ENCODE results near the gene RAMP1.
"Not testable (repeated sequence)": the region's sequence is repeated elsewhere in the genome, so short reads cannot be mapped to it uniquely, and the experiment has no call there.

RAMP1 gene

DNA sequence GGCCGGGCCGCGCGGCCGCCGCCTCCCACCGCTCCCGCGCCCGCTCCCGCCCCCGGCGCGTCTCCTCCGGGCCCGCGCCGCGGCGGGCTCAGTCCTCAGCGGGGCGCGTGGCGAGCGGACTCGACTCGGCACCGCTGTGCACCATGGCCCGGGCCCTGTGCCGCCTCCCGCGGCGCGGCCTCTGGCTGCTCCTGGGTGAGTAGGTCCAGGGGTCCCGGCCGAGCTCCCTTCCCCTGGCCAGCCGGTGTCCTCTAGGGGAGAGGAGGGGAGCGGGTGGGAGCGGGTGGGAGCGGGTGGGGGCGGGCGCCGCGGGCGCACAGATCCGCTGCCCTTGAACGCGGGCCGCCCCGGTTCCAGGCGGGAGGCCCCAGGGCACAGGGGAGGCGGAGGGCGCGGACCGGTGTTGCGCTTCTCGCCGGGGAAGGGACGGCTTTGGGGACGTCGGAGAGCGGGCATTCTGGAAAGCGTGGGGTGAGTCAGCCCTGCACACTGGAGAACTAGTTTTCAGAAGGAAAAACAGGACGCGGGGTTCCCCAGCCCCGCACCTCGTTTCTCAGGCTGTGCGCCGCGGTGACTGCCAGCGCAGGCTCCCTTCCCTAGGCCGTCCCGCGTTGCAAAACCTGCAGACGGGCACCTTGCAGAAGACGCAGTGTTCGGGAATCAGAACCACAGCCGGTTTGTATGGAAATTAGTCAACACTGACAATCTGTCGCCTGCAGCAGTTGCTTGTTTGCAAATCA lies at the start of gene RAMP1:
RAMP1 (plus strand) TSS at position 91 of the 740 bp plus-strand sequence; CDS start at position 144, 53 bp downstream.
- DNase-seq: peak in 16 of 56 donors; percentile 25 to 66 (median 50)

DNA sequence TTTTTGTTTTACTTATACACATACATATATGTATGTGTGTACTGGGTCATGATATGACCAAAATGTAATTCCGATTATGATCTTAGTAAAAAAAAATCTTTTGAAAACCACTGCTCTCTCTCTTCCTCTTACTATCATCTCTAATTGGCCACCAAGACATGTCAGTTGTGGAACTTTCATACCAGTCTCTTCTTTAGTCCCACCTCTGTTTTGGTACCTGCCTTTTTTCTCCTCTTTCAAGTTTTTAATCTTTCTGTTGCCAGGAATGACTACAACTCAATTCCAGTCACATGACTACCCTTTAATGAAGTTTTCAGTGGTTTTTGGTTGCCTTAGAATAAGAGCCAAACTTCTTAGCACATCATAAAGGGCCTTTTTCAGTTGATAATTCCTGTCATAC lies 43.8 kb upstream of the RAMP1 start:
- DNase-seq: no peak

DNA sequence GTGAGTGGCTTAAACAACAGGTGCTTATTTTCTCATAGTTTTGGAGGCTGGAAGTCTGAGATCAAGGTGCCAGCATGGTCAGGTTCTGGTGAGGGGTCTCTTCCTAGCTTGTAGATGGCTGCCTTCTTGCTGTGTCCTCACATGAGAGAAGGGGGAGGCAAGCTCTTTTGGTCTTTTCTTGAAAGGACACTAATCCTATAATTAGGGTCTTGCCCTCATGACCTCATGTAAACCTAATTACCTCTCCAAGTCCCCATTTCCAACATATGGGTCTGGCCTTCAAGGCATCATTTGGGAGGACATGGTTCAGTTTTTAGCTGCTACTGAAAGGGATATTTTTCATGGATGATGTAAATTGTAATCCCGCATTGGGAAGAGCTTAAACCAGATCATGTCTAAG lies 42.9 kb upstream of the RAMP1 start:
- no peak for DNase-seq

DNA sequence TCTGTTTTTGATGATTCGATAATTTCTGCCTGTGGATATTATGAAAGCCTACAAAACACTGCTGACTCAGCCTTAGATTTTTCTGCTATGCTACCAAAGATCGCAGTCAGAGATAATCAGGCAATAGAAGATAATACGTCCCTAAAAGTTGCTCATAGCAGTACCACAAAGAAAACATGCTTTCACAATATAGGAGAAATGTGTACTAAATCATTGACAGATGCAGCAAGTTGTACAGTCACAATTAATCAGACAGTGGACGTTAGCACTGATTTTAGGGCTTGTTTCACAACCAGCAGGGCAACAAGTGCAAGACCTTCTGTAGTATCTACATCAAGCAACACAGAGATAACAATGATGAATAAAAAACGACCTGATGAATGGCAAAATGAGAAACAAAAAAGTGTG lies 41.4 kb upstream of the RAMP1 start:
- DNase-seq: no peak

DNA sequence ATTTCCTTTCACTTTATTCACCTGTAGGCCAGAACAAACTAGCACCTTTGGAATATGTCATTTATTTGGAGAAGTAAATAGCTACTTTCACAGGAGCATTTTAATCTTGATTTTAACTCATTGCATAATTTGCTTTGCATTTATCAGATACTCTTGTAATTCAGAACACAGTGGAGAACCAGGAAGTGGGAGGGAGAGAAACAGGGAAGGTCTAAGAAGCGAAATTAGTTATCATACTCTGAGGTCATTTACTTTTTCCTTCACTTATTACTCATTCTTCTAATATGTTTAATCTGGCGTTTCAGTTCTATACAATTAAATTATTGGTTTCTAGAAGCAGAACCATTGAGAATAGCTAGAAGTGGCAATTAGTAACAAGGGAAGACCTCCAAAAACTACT lies 40.2 kb upstream of the RAMP1 start:
- no peak for DNase-seq

DNA sequence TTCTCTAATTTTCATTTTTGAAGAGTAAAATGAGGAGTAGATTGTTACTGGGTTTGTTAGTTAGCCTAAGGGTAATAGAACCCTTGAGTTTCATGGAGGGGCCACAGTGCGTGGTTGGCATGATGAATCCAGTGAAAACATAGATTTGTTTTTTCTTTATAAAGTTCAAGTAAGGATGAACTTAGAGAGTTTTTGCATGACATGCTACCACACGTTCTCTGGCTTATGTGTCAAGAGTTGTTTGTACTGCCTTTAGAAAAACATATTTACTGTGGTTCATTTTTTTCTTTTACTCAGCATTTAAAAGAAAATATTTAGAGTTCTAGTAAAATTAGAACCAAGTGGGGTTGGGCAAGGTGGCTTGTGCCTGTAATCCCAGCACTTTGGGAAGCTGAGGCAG lies 39.0 kb upstream of the RAMP1 start:
- no peak for DNase-seq

DNA sequence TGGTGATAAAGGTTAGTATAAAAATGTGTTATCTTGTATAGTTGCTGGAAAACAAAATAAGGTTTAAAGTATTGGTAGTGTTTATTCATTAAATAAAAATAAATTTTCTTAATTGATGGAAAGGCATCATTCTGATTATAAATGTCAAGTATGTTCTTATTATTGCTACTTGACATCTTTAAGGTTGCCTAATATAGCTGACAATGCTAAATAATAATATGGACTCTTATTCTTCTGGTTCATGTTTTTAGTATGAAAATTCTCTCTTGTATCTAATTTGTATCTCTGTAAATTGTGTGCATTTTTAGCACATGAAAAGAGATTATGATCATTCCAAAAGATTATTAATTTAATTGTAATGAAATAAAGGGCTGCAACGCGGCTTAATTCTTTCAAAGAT lies 35.9 kb upstream of the RAMP1 start:
- no peak for DNase-seq

DNA sequence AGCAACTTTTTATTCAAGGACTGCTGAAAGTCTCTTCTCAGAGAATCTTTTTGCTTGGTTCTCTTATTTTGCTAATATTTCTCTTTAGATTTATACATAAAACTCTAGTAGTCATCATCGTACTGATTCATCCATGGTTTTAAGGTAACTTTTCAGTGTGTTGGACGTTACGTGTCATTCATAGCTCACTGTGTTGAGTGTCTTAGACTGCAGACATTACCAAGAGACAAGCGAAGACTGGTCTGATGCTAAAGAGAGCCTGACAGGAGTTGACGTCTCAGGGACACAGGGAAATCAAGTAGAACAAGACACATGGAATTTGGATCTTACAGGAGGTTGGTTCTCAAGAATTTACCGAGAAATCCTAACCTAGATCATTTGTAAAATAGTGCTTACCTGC lies 35.3 kb upstream of the RAMP1 start:
- DNase-seq: no peak

DNA sequence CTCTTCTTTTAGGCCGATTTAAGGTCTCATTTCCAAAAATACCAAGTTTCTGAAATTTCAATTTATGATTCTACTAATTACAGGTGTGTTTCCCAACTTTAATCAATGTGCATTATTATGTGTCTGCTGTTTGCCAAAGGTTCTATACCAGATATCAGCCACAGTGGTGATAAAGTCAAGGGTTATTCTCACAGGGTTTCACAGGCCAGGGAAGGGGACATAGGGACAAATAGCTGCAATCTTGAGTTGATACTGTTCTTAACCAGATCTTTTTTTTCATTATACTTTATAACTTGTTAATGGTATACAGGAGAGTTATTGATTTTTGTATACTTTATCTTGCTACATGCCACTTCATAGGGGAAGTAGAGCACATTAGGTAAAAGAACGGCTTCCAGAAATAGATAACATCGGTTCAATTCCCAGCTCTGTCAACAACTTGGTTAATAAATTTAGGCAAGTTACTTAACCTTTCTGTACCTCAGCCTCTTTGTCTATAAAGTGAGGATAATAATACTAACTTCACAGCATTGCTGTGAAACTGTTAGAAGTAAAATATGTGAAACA lies 31.9 kb upstream of the RAMP1 start:
- DNase-seq: no peak

DNA sequence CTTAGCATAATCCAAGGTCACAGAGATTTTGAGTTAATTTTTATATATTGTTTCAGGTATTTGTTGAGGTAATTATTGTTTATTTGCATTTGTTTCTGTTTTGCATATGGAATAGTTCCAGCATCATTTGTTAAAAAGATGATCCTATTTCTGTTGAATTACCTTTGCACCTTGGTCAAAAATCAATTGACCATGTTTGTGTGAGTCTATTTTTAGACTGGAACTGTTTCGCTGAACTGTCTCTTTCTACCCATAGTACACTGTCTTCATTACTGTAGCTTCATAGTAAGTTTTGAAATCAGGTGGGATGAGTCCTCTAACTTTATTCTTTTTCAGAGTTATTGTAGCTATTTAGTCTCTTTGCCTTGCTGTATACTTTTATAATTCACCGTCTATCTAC lies 28.9 kb upstream of the RAMP1 start:
- DNase-seq: no peak

DNA sequence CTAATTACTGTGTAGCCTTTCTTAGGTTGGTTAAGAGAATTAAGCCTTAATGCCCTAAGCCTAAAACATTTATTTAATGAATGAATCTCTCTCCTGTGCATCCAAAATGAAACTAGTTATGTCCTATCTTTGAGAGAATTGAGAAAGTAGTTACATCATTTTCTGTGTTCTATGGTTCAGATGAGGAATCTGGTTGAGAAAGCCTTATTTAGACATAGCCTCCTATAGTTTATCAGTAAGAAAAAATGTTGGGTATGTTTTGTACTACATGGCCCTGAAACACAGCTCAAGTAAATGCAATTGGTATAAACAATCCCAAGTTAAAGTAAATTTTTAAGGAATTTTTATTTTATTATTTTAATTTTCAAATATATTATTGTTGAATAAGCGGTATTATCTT lies 25.9 kb upstream of the RAMP1 start:
- no peak for DNase-seq

DNA sequence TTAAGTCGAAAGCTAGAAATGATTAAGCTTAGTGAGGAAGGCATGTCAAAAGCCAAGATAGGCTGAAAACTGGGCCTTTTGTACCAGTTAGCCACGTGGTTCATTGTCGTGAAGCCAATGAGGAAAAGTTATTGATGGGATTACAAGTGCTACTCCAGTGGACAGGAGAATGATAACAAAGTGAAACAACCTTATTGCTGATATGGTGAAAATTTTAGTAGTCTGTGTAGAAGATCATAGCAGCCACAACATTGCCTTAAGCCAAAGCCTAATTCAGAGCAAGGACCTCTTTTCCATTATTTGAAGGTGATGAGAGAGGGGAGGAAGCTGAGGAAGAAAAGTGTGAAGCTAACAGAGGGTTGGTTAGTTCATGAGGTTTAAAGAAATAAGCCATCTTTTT lies 24.1 kb upstream of the RAMP1 start:
- no peak for DNase-seq

DNA sequence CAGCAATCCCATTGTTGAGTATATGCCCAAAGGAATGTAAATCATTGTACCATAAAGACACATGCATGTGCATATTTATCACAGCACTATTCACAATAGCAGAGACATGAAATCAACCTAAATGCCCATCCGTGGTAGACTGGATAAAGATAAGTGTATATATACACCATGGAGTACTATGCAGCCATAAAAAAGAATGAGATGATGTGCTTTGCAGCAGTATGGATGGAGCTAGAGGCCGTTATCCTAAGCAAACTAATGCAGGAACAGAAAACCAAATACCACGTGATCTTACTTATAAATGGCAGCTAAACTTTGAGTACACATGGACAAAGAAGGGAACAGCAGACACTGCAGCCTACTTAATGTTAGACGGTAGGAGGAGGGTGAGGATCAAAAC lies 18.4 kb upstream of the RAMP1 start:
- no peak for DNase-seq

DNA sequence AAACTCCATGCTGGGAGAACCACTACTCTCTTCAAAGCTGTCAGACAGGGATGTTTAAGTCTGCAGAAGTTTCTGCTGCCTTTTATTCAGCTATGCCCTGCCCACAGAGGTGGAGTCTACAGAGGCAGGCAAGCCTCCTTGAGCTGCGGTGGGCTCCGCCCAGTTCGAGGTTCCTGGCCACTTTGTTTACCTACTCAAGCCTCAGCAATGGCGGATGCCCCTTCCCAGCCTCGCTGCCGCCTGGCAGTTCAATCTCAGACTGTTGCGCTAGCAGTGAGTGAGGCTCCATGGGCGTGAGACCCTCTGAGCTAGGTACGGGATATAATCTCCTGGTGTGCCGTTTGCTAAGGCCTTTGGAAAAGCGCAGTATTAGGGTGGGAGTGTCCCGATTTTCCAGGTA lies 10.5 kb upstream of the RAMP1 start:
- not testable (repeated sequence) for DNase-seq

DNA sequence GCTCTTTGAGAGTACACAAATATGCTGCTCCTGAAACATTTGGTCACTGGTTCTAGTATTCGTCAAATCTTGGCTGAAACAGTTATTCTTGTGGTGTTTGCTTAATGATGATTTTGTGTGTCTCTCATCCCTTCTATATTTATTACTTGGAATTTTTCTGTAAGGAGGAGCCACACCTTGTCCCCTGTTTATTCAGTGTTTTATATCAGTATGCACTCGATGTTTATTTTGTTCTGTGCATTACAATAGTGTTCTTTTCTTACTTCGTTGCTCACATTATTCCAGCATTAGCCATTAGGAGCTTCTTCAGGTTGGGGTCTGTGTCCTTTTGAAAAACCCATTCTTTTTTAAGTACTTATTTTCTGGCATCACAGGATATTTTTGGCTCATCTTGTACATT lies 5.1 kb upstream of the RAMP1 start:
- DNase-seq: no peak

DNA sequence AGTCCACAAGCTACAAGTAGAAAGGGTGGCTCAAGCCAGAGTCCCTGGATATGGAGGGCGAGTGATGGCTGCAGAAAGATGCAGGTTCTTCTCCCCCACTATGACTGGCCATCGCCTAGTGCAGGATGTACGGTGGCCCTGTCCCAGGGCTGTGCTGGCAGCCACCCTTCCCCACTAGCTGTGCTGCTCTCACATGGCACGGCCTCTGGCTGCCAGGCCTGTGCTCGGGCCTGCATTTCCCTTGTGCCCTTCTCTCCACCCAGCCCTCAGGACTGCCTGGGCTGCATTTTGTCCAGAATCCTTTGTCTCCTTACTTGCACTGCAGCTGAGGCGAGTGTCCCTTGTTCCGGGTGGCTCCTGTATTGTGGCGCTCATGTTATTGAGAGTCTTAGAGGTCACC lies 1.6 kb upstream of the RAMP1 start:
- no peak for DNase-seq

DNA sequence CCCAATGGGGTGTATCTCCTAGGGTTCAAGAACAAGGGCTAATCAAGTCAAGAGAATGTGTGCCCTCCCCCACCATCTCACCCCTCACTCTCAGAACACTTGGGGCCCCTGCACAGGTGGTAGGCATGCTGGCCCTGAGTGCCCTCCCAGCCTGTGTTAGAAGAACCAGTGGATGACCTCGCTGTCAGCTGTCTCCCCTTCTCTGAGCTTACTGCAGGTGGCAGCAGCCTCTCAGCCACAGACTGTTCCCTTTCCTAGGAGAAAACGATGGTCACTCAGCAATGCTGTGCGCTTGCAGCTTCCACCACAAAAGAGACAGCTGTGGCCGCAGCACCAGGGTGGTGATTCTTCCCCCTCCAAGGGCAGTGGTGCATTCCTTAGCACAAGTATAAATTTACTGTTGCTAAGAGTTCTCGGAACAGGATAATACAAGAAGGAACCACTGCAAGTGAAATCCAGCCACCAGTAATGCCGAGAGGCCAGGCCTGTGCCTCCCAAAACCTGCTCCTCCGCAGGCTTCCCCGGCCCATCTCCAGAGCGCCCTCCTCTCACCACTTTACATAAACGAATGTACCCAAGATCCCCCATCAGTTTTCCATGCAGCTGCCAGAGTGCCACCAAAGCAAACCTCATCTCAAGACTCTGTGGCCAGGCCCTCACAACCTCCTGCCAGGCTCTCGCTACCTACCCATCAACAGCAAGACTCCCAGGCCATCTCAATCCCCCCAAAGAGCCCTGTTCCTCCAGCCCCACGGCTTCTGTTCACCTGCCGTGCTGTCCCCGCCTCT lies 935 bp upstream of the RAMP1 start:
- DNase-seq: peak in 46 of 56 donors; percentile 35 to 89 (median 68)

DNA sequence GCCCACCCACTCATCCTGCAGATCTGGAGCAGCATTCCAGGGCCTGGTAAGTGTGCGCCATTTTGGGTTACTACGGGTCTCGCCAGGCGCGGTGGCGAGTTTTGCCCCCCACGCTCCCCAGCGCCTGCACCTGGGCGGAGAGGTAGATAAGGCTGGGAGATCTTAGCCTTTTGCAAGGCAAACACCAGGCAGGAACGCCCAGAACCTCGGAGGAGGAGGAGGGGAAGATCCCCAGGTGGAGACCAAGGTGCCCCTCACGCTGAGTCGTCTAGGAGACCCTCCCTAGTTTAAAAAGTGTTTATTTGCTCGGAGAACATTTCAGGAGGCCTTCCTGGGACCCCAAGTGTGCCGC lies 365 bp upstream of the RAMP1 start:
- peak in 4 of 56 donors; percentile 41 to 56 (median 53) for DNase-seq

DNA sequence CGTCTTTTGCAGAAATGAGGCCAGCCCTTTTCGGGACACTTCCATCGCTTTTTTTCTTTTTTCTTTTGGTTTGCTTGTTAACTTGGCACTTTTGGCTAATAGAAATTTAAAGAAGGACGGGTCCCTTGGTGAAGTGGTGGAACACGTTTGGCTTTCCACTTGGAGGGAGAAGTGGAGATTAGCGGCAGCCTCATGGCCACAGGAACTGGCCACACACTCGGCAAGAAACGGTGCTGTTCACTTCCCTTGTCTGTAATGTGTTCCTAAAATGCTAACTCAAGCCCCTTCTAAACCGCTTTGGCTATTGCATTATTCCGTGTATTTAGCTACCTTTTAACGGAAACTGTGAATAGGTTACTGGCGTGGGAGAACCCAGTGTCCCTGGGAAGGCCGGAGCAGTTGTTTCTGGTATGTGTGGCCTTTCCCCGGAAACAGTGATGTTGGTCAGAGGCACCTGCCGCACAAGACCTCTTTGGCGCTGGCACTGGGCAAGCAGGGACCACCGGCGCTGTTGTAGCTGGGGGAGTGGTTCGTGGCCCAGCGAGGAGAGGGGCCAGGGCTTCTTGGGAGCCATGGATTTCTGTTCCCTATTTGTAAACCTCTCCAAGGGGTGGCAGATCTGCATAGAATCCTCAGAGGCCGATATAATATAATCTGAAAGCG lies 981 bp downstream of the RAMP1 start:
- peak in 3 of 56 donors; percentile 56 to 62 (median 62) for DNase-seq

DNA sequence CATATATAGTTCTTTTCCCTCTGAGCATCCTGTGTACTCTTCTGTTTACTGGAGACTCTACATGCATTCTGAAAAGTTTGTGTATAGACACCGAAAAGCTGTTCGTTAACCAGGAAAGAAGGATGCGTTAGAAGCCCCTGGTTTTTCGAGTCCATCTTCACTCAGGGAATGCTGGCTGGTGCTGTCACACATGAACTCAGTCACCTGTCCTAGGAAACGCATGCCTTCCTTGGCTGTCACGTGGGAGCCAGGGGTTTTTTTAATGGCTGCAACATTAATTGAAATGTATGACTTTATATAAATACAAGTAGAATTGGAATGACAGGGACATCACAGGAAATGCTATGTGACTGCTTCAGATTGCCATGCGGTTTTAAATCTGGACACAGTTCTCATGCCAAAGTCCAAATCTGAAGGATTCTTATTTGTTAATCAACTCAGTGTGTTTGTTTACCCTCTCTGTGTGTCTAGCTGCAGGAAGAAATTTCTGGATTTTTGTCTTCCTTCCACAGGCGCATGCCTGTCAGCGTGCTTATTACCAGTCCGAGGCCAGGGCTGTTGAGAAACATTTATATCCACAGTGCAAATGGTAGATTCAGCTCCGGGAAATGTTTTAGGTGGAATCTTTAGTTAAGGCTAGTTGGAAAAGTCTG lies 2.6 kb downstream of the RAMP1 start:
- no peak for DNase-seq

DNA sequence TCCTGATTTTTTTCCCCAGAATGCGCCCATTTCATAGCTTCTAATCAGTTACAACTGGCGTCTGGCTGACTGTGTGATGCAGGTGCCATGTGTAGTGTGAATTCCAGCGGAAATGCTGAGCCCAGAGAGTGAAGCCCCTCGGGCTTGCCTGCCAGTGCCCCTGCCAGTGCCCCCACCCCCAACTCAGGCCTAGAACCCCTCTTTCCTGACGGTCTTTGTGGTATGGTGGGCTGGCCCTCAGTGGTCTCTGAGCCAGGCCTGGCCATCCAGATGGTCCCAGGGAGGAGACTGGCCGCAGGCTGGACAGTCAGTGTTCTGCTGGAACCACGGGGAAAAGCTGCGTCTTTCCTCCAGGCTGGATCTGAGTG lies 3.1 kb downstream of the RAMP1 start:
- DNase-seq: no peak

DNA sequence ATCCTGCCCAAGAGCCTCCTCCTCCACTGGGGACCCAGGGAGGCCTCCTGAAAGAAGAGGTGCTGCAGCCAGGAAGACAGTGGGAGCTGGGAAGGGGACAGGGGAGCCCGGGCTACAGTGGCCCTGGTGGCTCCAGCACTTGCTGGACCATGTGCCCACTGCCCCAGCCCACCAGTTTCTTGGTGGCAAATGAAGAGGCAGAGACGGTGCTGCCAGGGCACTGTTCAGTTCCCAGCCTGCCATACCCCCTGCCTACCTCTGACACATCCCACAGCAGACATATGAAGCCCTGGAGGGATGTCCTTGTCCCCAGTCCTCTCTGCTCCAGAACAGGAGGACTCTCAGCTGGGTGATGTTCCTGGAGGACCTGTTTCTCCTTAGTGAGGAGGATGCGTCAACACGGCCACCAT lies 3.7 kb downstream of the RAMP1 start:
- DNase-seq: no peak

Data from nucleus accumbens (tissue), 56 donors.